ENCODE measurements around the gene BDKRB1. TPM values are rescaled to one million over a fixed set of nuclear protein-coding genes. Genes with fewer than 3 reads are reported as not detected.
A peak's percentile ranks its signal among the peaks of the same experiment; 100 is the strongest.

The BDKRB1 gene
- total RNA-seq, 2 donors from 2014 or later, result 3.2 to 5.5 TPM

DNA sequence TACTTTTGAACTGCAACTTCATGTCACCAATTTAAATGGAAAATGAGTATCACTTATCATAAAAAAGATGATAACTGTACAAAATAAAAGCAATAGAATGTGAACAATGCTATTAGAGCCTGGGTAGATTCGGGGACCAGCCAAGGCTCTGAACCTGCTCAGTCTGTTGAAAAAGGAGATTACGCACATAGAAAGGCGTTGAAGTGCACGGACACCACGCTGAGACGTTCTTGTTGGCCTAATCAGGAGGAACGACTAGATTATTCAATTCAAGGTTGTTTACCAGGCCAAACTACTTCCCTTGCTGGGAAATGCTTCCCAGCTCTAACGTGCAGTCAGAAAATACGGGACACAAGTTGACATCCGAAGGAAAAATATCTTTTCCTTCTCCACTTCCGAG lies 23.5 kb upstream of the BDKRB1 start:
- H3K9me3 ChIP-seq, result no peaks in the 10 kb centered on the region
- H3K4me1 ChIP-seq, result no peaks in the 10 kb centered on the region
- H3K4me3 ChIP-seq, result no peak overlapping the region
- intact Hi-C loops (cut with DNase I), result no loop called here
- TF ChIP-seq, protein P1, sequence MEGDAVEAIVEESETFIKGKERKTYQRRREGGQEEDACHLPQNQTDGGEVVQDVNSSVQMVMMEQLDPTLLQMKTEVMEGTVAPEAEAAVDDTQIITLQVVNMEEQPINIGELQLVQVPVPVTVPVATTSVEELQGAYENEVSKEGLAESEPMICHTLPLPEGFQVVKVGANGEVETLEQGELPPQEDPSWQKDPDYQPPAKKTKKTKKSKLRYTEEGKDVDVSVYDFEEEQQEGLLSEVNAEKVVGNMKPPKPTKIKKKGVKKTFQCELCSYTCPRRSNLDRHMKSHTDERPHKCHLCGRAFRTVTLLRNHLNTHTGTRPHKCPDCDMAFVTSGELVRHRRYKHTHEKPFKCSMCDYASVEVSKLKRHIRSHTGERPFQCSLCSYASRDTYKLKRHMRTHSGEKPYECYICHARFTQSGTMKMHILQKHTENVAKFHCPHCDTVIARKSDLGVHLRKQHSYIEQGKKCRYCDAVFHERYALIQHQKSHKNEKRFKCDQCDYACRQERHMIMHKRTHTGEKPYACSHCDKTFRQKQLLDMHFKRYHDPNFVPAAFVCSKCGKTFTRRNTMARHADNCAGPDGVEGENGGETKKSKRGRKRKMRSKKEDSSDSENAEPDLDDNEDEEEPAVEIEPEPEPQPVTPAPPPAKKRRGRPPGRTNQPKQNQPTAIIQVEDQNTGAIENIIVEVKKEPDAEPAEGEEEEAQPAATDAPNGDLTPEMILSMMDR (IDR thresholded peaks at IDR 0.05), result no peak
- H3K36me3 ChIP-seq, result no peaks in the 10 kb centered on the region
- H3K27ac ChIP-seq, result no peak overlapping the region
- DNase-seq, result no peak
- H3K9ac ChIP-seq (ENCODE audit: low read depth in 2 of 2, low read length in 2 of 2), result no peak overlapping the region
- no peaks in the 10 kb centered on the region for H3K27me3 ChIP-seq

DNA sequence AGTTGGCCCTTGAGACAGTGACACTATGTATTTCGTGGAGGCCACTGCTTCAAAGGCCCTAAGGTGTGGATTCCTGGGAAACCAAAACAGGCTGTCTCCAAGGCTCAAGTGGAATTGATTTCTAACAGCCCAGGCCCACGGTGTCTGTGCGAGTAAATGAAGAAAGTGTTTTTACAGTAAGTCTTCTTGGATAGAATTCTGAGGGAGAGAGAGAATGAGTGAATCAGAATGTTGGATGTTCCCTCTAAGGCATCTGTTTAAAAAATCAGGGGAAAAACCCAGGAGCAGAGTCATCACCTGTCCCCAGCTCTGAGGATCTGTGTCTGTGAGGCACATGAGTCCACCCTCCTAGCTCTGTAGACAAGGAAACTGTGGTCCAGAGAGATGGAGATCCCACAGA lies 22.3 kb upstream of the BDKRB1 start:
- Histone ChIP-seq H3K4me3 (no peak overlapping the region), H3K36me3 (no peaks in the 10 kb centered on the region), H3K27ac (no peak overlapping the region), H3K9me3 (no peaks in the 10 kb centered on the region), H3K4me1 (no peaks in the 10 kb centered on the region), H3K27me3 (no peaks in the 10 kb centered on the region), H3K9ac (ENCODE audit: low read depth in 2 of 2, low read length in 2 of 2) (no peak overlapping the region)
- DNase-seq, result no peak
- TF ChIP-seq, protein P1 (IDR thresholded peaks at IDR 0.05), result no peak
- intact Hi-C loops (cut with DNase I), result no loop called here

DNA sequence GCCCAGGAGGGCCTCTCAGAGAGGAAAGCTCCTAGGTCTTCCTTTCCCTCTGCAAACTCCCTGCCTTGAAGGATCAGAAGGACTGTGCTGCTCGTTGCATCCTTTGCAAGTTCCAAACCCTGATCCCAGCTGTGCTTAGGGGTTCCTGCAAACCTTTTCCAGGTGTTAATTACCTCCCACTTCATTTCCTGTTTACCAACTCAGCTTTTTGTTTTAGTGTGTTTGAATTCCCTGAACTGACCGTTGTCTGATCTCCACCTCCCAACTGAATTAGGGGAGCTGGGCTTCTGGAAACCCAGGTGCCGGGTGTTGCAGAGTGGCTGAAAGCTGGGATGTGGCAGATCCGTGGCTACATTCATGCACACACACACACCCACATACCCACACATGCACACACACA lies 20.6 kb upstream of the BDKRB1 start:
- Histone ChIP-seq H3K4me3 (no peak overlapping the region), H3K9ac (ENCODE audit: low read depth in 2 of 2, low read length in 2 of 2) (no peak overlapping the region), H3K27me3 (no peaks in the 10 kb centered on the region), H3K36me3 (no peaks in the 10 kb centered on the region), H3K27ac (no peak overlapping the region), H3K4me1 (no peaks in the 10 kb centered on the region), H3K9me3 (no peaks in the 10 kb centered on the region)
- no peak for DNase-seq
- intact Hi-C loops (cut with DNase I), result no loop called here
- TF ChIP-seq, protein P1 (IDR thresholded peaks at IDR 0.05), result no peak

DNA sequence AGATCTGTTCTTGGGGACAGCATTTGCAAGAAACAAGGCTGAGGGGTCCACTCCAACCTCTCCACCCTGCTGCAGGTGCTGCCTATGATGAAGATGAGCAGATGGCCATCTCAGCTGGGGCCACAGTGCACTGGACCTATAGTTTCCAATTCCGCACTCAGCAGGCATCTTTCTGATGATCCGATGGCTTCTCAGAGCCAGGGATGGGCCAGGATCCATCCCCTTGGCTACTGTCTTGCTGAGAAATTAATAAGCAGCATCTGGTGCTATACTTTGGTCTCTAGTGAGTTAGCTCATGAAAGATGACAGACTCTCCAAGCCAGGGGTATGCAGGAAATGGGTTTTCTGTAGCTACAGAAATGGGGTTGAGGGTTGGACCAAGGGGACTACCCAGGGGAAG lies 18.4 kb upstream of the BDKRB1 start:
- no peaks in the 10 kb centered on the region for H3K9me3 ChIP-seq
- H3K36me3 ChIP-seq, result peaks cover 6% of the 10 kb centered on the region
- H3K27ac ChIP-seq, result no peak overlapping the region
- intact Hi-C loops (cut with DNase I), result no loop called here
- no peak overlapping the region for H3K4me3 ChIP-seq
- TF ChIP-seq, protein P1 (IDR thresholded peaks at IDR 0.05), result no peak
- H3K9ac ChIP-seq (ENCODE audit: low read depth in 2 of 2, low read length in 2 of 2), result no peak overlapping the region
- no peaks in the 10 kb centered on the region for H3K27me3 ChIP-seq
- H3K4me1 ChIP-seq, result no peaks in the 10 kb centered on the region
- DNase-seq, result no peak

DNA sequence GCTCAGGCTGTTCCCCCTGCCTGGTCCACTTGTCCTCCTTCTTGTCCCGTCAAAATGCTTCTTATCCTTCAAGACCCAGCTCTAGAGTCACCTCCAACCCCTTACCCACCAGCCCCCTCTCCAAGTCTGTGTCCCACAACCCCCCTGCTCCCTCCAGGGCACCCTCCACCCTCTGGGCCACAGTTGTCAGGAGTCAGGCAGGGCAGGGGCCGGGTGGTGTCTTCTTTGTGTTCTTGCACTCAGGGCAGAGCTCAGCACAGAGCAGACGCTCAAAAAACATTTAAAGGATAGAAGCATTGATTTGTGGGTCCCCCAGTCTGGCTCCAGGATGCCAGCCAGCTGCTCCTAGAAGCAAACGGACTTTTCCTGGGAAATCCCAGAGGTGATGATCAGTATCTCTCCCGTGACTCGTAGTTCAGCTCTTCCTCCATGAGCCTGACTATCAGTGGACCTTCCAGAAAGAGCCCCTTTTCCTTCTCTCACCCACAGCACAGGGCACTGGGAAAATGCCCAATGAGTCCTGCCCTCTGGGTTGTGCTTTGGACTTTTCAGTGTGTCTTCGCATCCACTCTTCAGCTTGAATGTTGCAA lies 17.2 kb upstream of the BDKRB1 start:
- intact Hi-C loops (cut with DNase I), result no loop called here
- no peaks in the 10 kb centered on the region for H3K27me3 ChIP-seq
- H3K9ac ChIP-seq (ENCODE audit: low read depth in 2 of 2, low read length in 2 of 2), result peak overlapping the region in 1 of 2 donors; percentile 51
- no peaks in the 10 kb centered on the region for H3K9me3 ChIP-seq
- H3K36me3 ChIP-seq, result peaks cover 6% of the 10 kb centered on the region
- TF ChIP-seq, protein P1 (IDR thresholded peaks at IDR 0.05), result no peak
- no peaks in the 10 kb centered on the region for H3K4me1 ChIP-seq
- no peak for DNase-seq
- peak overlapping the region; percentile 64 for H3K27ac ChIP-seq
- no peak overlapping the region for H3K4me3 ChIP-seq
